A172 (cell line): ENCODE data around the gene MYOCD. TPM values are rescaled to one million over a fixed set of nuclear protein-coding genes. Genes with fewer than 3 reads are reported as not detected.

Experiments
- total RNA-seq: library from RNA; depleted of rRNA; stranded (reverse); fragments of >200 nt; shearing (Covaris generic); gene quantifications from 2 replicates; pipeline ENCODE4 v1.2.3, GENCODE V29; 2014; rRNA removed

Gene MYOCD
- total RNA-seq, 1 experiment from 2014 or later, result not detected

Other genes with a start within 250 kb of the MYOCD start
- 0.69 and 1.1 TPM in 2 replicates for gene ARHGAP44, start 123.6 kb downstream of the MYOCD start, total RNA-seq